ENCODE measurements around the gene SLC26A11.
A peak's percentile ranks its signal among the peaks of the same experiment; 100 is the strongest.

Gene SLC26A11

GRCh38 chr17:80262291-80262690 lies 42.1 kb downstream of the SLC26A11 start:
- Mint-ChIP-seq H3K27me3 (no peaks in the 10 kb centered on the region), H3K36me3 (peaks cover 3 to 17% of the 10 kb centered on the region in 2 donors), H3K27ac (peak overlapping the region; percentile 97), H3K4me3 (peak overlapping the region; percentile 88 to 89), H3K4me1 (peaks cover 46 to 73% of the 10 kb centered on the region in 2 donors), H3K9me3 (no peaks in the 10 kb centered on the region)
- no peak for DNase-seq
- ATAC-seq (replicated peaks) = no peak

GRCh38 chr17:80262775-80263244 lies 42.6 kb downstream of the SLC26A11 start:
- H3K27me3 Mint-ChIP-seq = no peaks in the 10 kb centered on the region
- peak overlapping the region in 1 of 2 donors; percentile 88 for H3K4me3 Mint-ChIP-seq
- H3K27ac Mint-ChIP-seq = peak overlapping the region; percentile 97
- no peaks in the 10 kb centered on the region for H3K9me3 Mint-ChIP-seq
- H3K36me3 Mint-ChIP-seq = peaks cover 3 to 17% of the 10 kb centered on the region in 2 donors
- peaks cover 42 to 68% of the 10 kb centered on the region in 2 donors for H3K4me1 Mint-ChIP-seq
- DNase-seq = no peak
- ATAC-seq (replicated peaks) = no peak

- H3K9me3 Mint-ChIP-seq = no peaks in the 10 kb centered on the region
- H3K27me3 Mint-ChIP-seq = no peaks in the 10 kb centered on the region
- peaks cover 35 to 60% of the 10 kb centered on the region in 2 donors for H3K4me1 Mint-ChIP-seq
- peak overlapping the region; percentile 97 for H3K27ac Mint-ChIP-seq
- H3K4me3 Mint-ChIP-seq = peak overlapping the region; percentile 88 to 96
- H3K36me3 Mint-ChIP-seq = peaks cover 3 to 17% of the 10 kb centered on the region in 2 donors
- peak; percentile 84 for DNase-seq
- ATAC-seq (replicated peaks) = peak; percentile 73 to 76
Measured at GRCh38 chr17:80263253-80264204, 43.3 kb downstream of the SLC26A11 start.

GRCh38 chr17:80264205-80265075 lies 44.2 kb downstream of the SLC26A11 start:
- no peaks in the 10 kb centered on the region for H3K9me3 Mint-ChIP-seq
- DNase-seq = no peak
- no peak for ATAC-seq (replicated peaks)
- no peaks in the 10 kb centered on the region for H3K27me3 Mint-ChIP-seq
- H3K4me1 Mint-ChIP-seq = peaks cover 29 to 51% of the 10 kb centered on the region in 2 donors
- peaks cover 3 to 17% of the 10 kb centered on the region in 2 donors for H3K36me3 Mint-ChIP-seq
- H3K27ac Mint-ChIP-seq = peak overlapping the region; percentile 97
- H3K4me3 Mint-ChIP-seq = peak overlapping the region; percentile 88 to 96

- H3K27ac Mint-ChIP-seq = no peak overlapping the region
- peaks cover 27 to 46% of the 10 kb centered on the region in 2 donors for H3K4me1 Mint-ChIP-seq
- H3K27me3 Mint-ChIP-seq = no peaks in the 10 kb centered on the region
- no peaks in the 10 kb centered on the region for H3K9me3 Mint-ChIP-seq
- H3K36me3 Mint-ChIP-seq = peaks cover 3 to 18% of the 10 kb centered on the region in 2 donors
- H3K4me3 Mint-ChIP-seq = peak overlapping the region; percentile 88 to 96
- no peak for ATAC-seq (replicated peaks)
- DNase-seq = no peak
Measured at GRCh38 chr17:80265205-80266068, 45.2 kb downstream of the SLC26A11 start.

- Mint-ChIP-seq H3K27me3 (no peaks in the 10 kb centered on the region), H3K4me1 (peaks cover 18 to 40% of the 10 kb centered on the region in 2 donors), H3K27ac (no peak overlapping the region), H3K4me3 (no peak overlapping the region), H3K9me3 (peaks cover 0 to 1% of the 10 kb centered on the region in 2 donors), H3K36me3 (peaks cover 7 to 21% of the 10 kb centered on the region in 2 donors)
- ATAC-seq (replicated peaks) (no peak), DNase-seq (no peak)
Measured at GRCh38 chr17:80267391-80267790, 47.2 kb downstream of the SLC26A11 start.

GRCh38 chr17:80268427-80268826 lies 48.2 kb downstream of the SLC26A11 start:
- no peak for DNase-seq
- no peaks in the 10 kb centered on the region for H3K27me3 Mint-ChIP-seq
- peaks cover 0 to 1% of the 10 kb centered on the region in 2 donors for H3K9me3 Mint-ChIP-seq
- H3K4me3 Mint-ChIP-seq = no peak overlapping the region
- H3K4me1 Mint-ChIP-seq = peaks cover 13 to 33% of the 10 kb centered on the region in 2 donors
- no peak for ATAC-seq (replicated peaks)
- peaks cover 9 to 23% of the 10 kb centered on the region in 2 donors for H3K36me3 Mint-ChIP-seq
- H3K27ac Mint-ChIP-seq = no peak overlapping the region

- Mint-ChIP-seq H3K36me3 (peaks cover 15 to 28% of the 10 kb centered on the region in 2 donors), H3K4me1 (peaks cover 14 to 32% of the 10 kb centered on the region in 2 donors), H3K27me3 (no peaks in the 10 kb centered on the region), H3K4me3 (no peak overlapping the region), H3K9me3 (peaks cover 0 to 1% of the 10 kb centered on the region in 2 donors), H3K27ac (no peak overlapping the region)
- ATAC-seq (replicated peaks) (no peak), DNase-seq (no peak)
Measured at GRCh38 chr17:80269405-80269807, 49.2 kb downstream of the SLC26A11 start.

GRCh38 chr17:80270104-80270503 lies 49.9 kb downstream of the SLC26A11 start:
- no peak for DNase-seq
- Mint-ChIP-seq H3K4me3 (no peak overlapping the region), H3K36me3 (peaks cover 12 to 28% of the 10 kb centered on the region in 2 donors), H3K27ac (peak overlapping the region; percentile 53), H3K4me1 (peaks cover 12 to 29% of the 10 kb centered on the region in 2 donors), H3K27me3 (no peaks in the 10 kb centered on the region), H3K9me3 (peaks cover 0 to 1% of the 10 kb centered on the region in 2 donors)
- no peak for ATAC-seq (replicated peaks)

GRCh38 chr17:80270836-80271235 lies 50.6 kb downstream of the SLC26A11 start:
- H3K4me1 Mint-ChIP-seq = peaks cover 10 to 27% of the 10 kb centered on the region in 2 donors
- no peak for DNase-seq
- H3K4me3 Mint-ChIP-seq = no peak overlapping the region
- H3K27me3 Mint-ChIP-seq = no peaks in the 10 kb centered on the region
- no peak overlapping the region for H3K27ac Mint-ChIP-seq
- H3K36me3 Mint-ChIP-seq = peaks cover 12 to 27% of the 10 kb centered on the region in 2 donors
- peaks cover 0 to 1% of the 10 kb centered on the region in 2 donors for H3K9me3 Mint-ChIP-seq
- ATAC-seq (replicated peaks) = peak; percentile 81 to 85

GRCh38 chr17:80272366-80272765 lies 52.1 kb downstream of the SLC26A11 start:
- Mint-ChIP-seq H3K27me3 (no peaks in the 10 kb centered on the region), H3K9me3 (peaks cover 0 to 1% of the 10 kb centered on the region in 2 donors), H3K27ac (no peak overlapping the region), H3K4me1 (peaks cover 13 to 24% of the 10 kb centered on the region in 2 donors), H3K36me3 (peaks cover 14 to 31% of the 10 kb centered on the region in 2 donors), H3K4me3 (no peak overlapping the region)
- DNase-seq (no peak), ATAC-seq (replicated peaks) (no peak)

GRCh38 chr17:80274331-80274730 lies 54.1 kb downstream of the SLC26A11 start:
- Mint-ChIP-seq H3K27me3 (no peaks in the 10 kb centered on the region), H3K4me3 (peak overlapping the region in 1 of 2 donors; percentile 44), H3K27ac (peak overlapping the region; percentile 87), H3K36me3 (peaks cover 22 to 40% of the 10 kb centered on the region in 2 donors), H3K9me3 (peaks cover 0 to 1% of the 10 kb centered on the region in 2 donors), H3K4me1 (peaks cover 14 to 36% of the 10 kb centered on the region in 2 donors)
- DNase-seq = no peak
- no peak for ATAC-seq (replicated peaks)

- DNase-seq (no peak), ATAC-seq (replicated peaks) (no peak)
- Mint-ChIP-seq H3K27me3 (no peaks in the 10 kb centered on the region), H3K27ac (peak overlapping the region; percentile 38), H3K36me3 (peaks cover 22 to 46% of the 10 kb centered on the region in 2 donors), H3K4me3 (no peak overlapping the region), H3K9me3 (peaks cover 0 to 1% of the 10 kb centered on the region in 2 donors), H3K4me1 (peaks cover 14 to 36% of the 10 kb centered on the region in 2 donors)
Measured at GRCh38 chr17:80274871-80275449, 54.7 kb downstream of the SLC26A11 start.
